Endothelial cell of umbilical vein (primary cell): ENCODE measurements around the gene CSMD2.

Experiments
- CTCF ChIP-seq, 2 donors: IDR thresholded peaks; 1 replicate in 1 of 2; 2 replicates in 1 of 2; pipeline ENCODE4 v1.5.1; 2011; ENCODE audit warnings: low read length in 2 of 2, mild to moderate bottlenecking in 2 of 2, moderate library complexity in 2 of 2, control low read depth in 1 of 2, inconsistent platforms in 1 of 2, low read depth in 1 of 2; ENCODE audit not compliant: insufficient read depth in 1 of 2; ENCODE audit errors: extremely low read depth in 1 of 2
- EZH2 ChIP-seq: IDR thresholded peaks from 2 replicates; pipeline ENCODE4 v1.6.1; 2012; ENCODE audit warnings: borderline replicate concordance, low read depth, mild to moderate bottlenecking, moderate library complexity, low read length, inconsistent platforms; ENCODE audit not compliant: severe bottlenecking
- FOS ChIP-seq: IDR thresholded peaks from 2 replicates; pipeline ENCODE4 v1.6.1; 2011; ENCODE audit warnings: mild to moderate bottlenecking, low read length, moderate library complexity, borderline replicate concordance; ENCODE audit not compliant: insufficient read depth
- JUN ChIP-seq: IDR thresholded peaks from 2 replicates; pipeline ENCODE4 v1.6.1; 2011; ENCODE audit warnings: borderline replicate concordance, low read depth; ENCODE audit not compliant: insufficient read length, insufficient read depth
- MAX ChIP-seq: IDR thresholded peaks from 2 replicates; pipeline ENCODE4 v1.6.1; 2011; ENCODE audit not compliant: insufficient read depth, insufficient read length
- MYC ChIP-seq: IDR thresholded peaks from one replicate; pipeline ENCODE4 v1.6.1; 2011; ENCODE audit warnings: mild to moderate bottlenecking, low read depth, low read length
- POLR2A ChIP-seq: IDR thresholded peaks from 2 replicates; pipeline ENCODE4 v1.6.1; 2012; ENCODE audit warnings: low read depth, mild to moderate bottlenecking, control low read depth, low read length
- POLR2AphosphoS5 ChIP-seq: IDR thresholded peaks from 2 replicates; pipeline ENCODE4 v1.6.1; 2012; ENCODE audit warnings: low read depth, mild to moderate bottlenecking, control low read depth, low read length, moderate library complexity; ENCODE audit not compliant: insufficient read depth

- TF ChIP-seq CTCF (IDR thresholded peaks at IDR 0.05; ENCODE audit: extremely low read depth in 1 of 2, insufficient read depth in 1 of 2, low read depth in 1 of 2, low read length in 2 of 2): no peak
- TF ChIP-seq FOS: no peak
- no peak for TF ChIP-seq MAX
- no peak for TF ChIP-seq POLR2AphosphoS5
- no peak for TF ChIP-seq MYC
- no peak for TF ChIP-seq EZH2
- no peak for TF ChIP-seq POLR2A
- TF ChIP-seq JUN: no peak
Observed at GRCh38 chr1:34127006-34128000, 37.7 kb downstream of the CSMD2 start.
